GM13976 (cell line): ENCODE measurements around the gene CDK14.

Experiments used
- DNase-seq: peaks from one replicate; pipeline ENCODE4 v3.0.0; 2012; ENCODE audit warnings: low spot score
- CTCF ChIP-seq: IDR thresholded peaks from 2 replicates; pipeline ENCODE4 v1.5.1; 2012; ENCODE audit warnings: borderline replicate concordance, mild to moderate bottlenecking; ENCODE audit not compliant: insufficient read depth; ENCODE audit errors: extremely low read depth, missing control alignments, control extremely low read depth
- in situ Hi-C: fragments of 300-500 bp; cut with MboI; formaldehyde crosslinking; loops from one replicate; pipeline ENCODE4 v1.12.0; 2022; ENCODE audit warnings: low sequenced_read_pairs, mixed read lengths, inconsistent platforms; ENCODE audit not compliant: unreplicated experiment

The CDK14 gene

GRCh38 chr7:90582164-90582563, 14.0 kb upstream of the CDK14 start:
- no peak for DNase-seq
- in situ Hi-C loops: no loop called here
- no peak for TF ChIP-seq CTCF

GRCh38 chr7:90584378-90584777, 11.7 kb upstream of the CDK14 start:
- no peak for TF ChIP-seq CTCF
- DNase-seq: no peak
- in situ Hi-C loops: no loop called here

GRCh38 chr7:90586091-90586490, 10.0 kb upstream of the CDK14 start:
- in situ Hi-C loops: no loop called here

GRCh38 chr7:90587766-90588165, 8.4 kb upstream of the CDK14 start:
- in situ Hi-C loops: no loop called here

More at GRCh38 chr7:90586091-90586490, 10.0 kb upstream of the CDK14 start:
- TF ChIP-seq CTCF: no peak
- no peak for DNase-seq

GRCh38 chr7:90592033-90592432, 4.1 kb upstream of the CDK14 start:
- in situ Hi-C loops: no loop called here
- TF ChIP-seq CTCF: no peak
- DNase-seq: no peak

More at GRCh38 chr7:90587766-90588165, 8.4 kb upstream of the CDK14 start:
- TF ChIP-seq CTCF: no peak
- no peak for DNase-seq

GRCh38 chr7:90593205-90593604, 2.9 kb upstream of the CDK14 start:
- TF ChIP-seq CTCF: no peak
- in situ Hi-C loops: no loop called here
- no peak for DNase-seq
